ENCODE data around the gene CENPB. TPM values are rescaled to one million over a fixed set of nuclear protein-coding genes. Genes with fewer than 3 reads are reported as not detected.

The CENPB gene
- total RNA-seq, 5 donors from 2014 or later (not counting 1 experiment from before 2014, with no cell fraction given), result 37.0 to 79.0 (median 60.8) TPM

DNA sequence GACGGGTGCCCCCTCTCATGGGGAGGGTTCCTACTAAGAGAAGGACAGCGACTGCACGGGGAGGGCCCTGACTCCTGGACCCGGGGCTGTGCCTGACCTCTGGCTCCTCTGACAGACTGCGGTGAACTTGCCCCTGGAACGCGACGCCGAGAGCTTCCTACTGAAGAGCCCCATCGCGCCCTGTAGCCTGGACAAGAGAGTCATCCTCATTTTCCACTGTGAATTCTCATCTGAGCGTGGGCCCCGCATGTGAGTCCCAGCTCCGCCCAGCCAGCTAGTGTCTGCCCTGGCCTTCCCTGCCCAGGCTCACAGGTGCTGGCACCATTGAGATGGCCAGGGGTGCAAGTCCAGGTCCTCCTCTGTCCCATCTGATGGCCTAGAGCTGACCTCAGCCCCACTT, 16.7 kb upstream of the CENPB start:
- Mint-ChIP-seq H3K36me3 (peaks cover 73% of the 10 kb centered on the region), H3K4me1 (peaks cover 77 to 92% (median 80%) of the 10 kb centered on the region in 3 donors), H3K27ac (peak overlapping the region; percentile 99 to 100), H3K9me3 (no peaks in the 10 kb centered on the region), H3K27me3 (no peaks in the 10 kb centered on the region), H3K4me3 (peak overlapping the region in 1 of 3 donors; percentile 62)
- POLR2A ChIA-PET, result no interaction called here
- 95% methylated on average over 14 of the region's 14 CpGs for WGBS (ENCODE audit: insufficient coverage)
- no peaks in the 10 kb centered on the region for H3K9me3 ChIP-seq
- DNase-seq, result no peak
- H3K27ac ChIP-seq (ENCODE audit: low read length), result peak overlapping the region; percentile 78
- no peaks in the 10 kb centered on the region for H3K27me3 ChIP-seq (replicated peaks in 1 of 2; ENCODE audit: control insufficient read depth in 2 of 2, extremely low read depth in 1 of 2, insufficient read depth in 2 of 2, low read length in 1 of 2)
- peaks cover 33 to 77% of the 10 kb centered on the region in 2 donors for H3K36me3 ChIP-seq (ENCODE audit: control insufficient read depth in 2 of 2, extremely low read depth in 1 of 2, insufficient read depth in 1 of 2, low read length in 1 of 2)
- no peak for ATAC-seq (replicated peaks in 1 of 4)
- CTCF ChIA-PET, result no interaction called here
- no peak overlapping the region for H3K4me3 ChIP-seq (ENCODE audit: control insufficient read depth in 1 of 2, extremely low read depth in 1 of 2, low read length in 1 of 2)
- H3K4me1 ChIP-seq (ENCODE audit: control insufficient read depth in 1 of 2, extremely low read depth in 1 of 2, insufficient read depth in 2 of 2, low read length in 2 of 2), result peaks cover 34 to 95% of the 10 kb centered on the region in 2 experiments

DNA sequence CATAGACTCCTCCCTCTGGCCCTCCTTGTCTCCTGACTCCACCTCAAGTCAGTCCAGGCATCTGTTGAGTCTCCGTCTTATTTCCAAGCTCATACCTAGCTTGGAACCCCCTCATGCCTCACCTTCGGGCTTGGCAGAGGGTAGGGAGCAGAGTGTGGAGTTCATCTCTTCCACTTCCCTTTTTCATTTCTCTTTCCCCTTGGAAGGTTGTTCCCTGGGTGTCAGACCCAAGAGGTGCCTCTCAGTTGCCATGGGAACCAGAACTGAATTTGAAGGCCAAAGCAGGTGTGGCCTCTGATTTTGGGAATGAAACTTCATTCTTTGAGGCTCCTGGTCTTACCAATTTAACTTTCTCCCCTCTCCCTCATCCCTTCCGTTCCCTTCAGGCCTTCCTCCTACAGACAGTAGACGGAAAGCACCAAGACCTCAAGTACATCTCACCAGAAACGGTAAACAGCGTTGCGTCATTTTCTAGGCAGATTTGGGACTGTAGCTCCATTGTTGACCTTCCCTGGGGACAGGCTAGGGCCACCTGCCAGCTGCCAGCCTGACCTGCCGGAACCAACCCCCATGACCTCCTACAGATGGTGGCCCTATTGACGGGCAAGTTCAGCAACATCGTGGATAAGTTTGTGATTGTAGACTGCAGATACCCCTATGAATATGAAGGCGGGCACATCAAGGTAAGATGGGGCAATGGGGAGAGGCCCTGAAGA, 16.1 kb upstream of the CENPB start:
- WGBS (ENCODE audit: insufficient coverage), result 98% methylated on average over 6 of the region's 11 CpGs
- H3K36me3 ChIP-seq (ENCODE audit: control insufficient read depth in 2 of 2, extremely low read depth in 1 of 2, insufficient read depth in 1 of 2, low read length in 1 of 2), result peaks cover 36 to 79% of the 10 kb centered on the region in 2 donors
- peak overlapping the region; percentile 78 for H3K27ac ChIP-seq (ENCODE audit: low read length)
- DNase-seq (no peak), ATAC-seq (replicated peaks in 1 of 4) (no peak)
- no peaks in the 10 kb centered on the region for H3K9me3 Mint-ChIP-seq
- peak overlapping the region; percentile 99 to 100 for H3K27ac Mint-ChIP-seq
- H3K4me3 Mint-ChIP-seq, result peak overlapping the region in 1 of 3 donors; percentile 62
- H3K4me1 Mint-ChIP-seq, result peaks cover 77 to 92% (median 80%) of the 10 kb centered on the region in 3 donors
- no peaks in the 10 kb centered on the region for H3K9me3 ChIP-seq
- ChIA-PET POLR2A (no interaction called here), CTCF (interaction anchor here in 1 of 2 donors (0.6 kb wide), 1 partner anchor 1175 kb away, joined by 3 read pairs; no protein-coding TSS in a partner anchor)
- H3K27me3 ChIP-seq (replicated peaks in 1 of 2; ENCODE audit: control insufficient read depth in 2 of 2, extremely low read depth in 1 of 2, insufficient read depth in 2 of 2, low read length in 1 of 2), result no peaks in the 10 kb centered on the region
- H3K27me3 Mint-ChIP-seq, result no peaks in the 10 kb centered on the region
- peaks cover 79% of the 10 kb centered on the region for H3K36me3 Mint-ChIP-seq
- H3K4me3 ChIP-seq (ENCODE audit: control insufficient read depth in 1 of 2, extremely low read depth in 1 of 2, low read length in 1 of 2), result no peak overlapping the region
- H3K4me1 ChIP-seq (ENCODE audit: control insufficient read depth in 1 of 2, extremely low read depth in 1 of 2, insufficient read depth in 2 of 2, low read length in 2 of 2), result peaks cover 33 to 95% of the 10 kb centered on the region in 2 experiments

DNA sequence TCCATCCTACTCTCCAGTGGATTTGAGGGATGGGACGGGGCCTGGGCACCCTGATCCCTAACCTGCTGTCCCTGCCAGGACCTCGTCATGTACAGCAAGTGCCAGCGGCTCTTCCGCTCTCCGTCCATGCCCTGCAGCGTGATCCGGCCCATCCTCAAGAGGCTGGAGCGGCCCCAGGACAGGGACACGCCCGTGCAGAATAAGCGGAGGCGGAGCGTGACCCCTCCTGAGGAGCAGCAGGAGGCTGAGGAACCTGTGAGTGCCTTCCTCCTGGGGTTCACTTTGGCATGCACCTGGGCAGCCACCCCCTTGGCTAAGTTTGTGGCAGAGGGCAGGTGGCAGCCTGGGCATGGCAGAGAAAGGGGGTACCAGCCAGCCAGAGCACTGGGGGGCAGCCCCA, 15.3 kb upstream of the CENPB start:
- Histone ChIP-seq H3K4me3 (ENCODE audit: control insufficient read depth in 1 of 2, extremely low read depth in 1 of 2, low read length in 1 of 2) (no peak overlapping the region), H3K9me3 (no peaks in the 10 kb centered on the region), H3K27ac (ENCODE audit: low read length) (peak overlapping the region; percentile 78), H3K36me3 (ENCODE audit: control insufficient read depth in 2 of 2, extremely low read depth in 1 of 2, insufficient read depth in 1 of 2, low read length in 1 of 2) (peaks cover 36 to 79% of the 10 kb centered on the region in 2 donors), H3K4me1 (ENCODE audit: control insufficient read depth in 1 of 2, extremely low read depth in 1 of 2, insufficient read depth in 2 of 2, low read length in 2 of 2) (peaks cover 31 to 95% of the 10 kb centered on the region in 2 experiments), H3K27me3 (replicated peaks in 1 of 2; ENCODE audit: control insufficient read depth in 2 of 2, extremely low read depth in 1 of 2, insufficient read depth in 2 of 2, low read length in 1 of 2) (no peaks in the 10 kb centered on the region)
- H3K9me3 Mint-ChIP-seq, result no peaks in the 10 kb centered on the region
- ChIA-PET CTCF (interaction anchor here in 1 of 2 donors (0.6 kb wide), 2 partner anchors 10 to 1176 kb away, joined by 3 read pairs; no protein-coding TSS in a partner anchor), POLR2A (no interaction called here)
- peaks cover 74 to 88% (median 78%) of the 10 kb centered on the region in 3 donors for H3K4me1 Mint-ChIP-seq
- H3K4me3 Mint-ChIP-seq, result peak overlapping the region in 1 of 3 donors; percentile 62
- ATAC-seq (replicated peaks in 1 of 4), result no peak
- peak overlapping the region; percentile 99 to 100 for H3K27ac Mint-ChIP-seq
- 96% methylated on average over 13 of the region's 13 CpGs for WGBS (ENCODE audit: insufficient coverage)
- no peak for DNase-seq
- H3K36me3 Mint-ChIP-seq, result peaks cover 82% of the 10 kb centered on the region
- H3K27me3 Mint-ChIP-seq, result no peaks in the 10 kb centered on the region

DNA sequence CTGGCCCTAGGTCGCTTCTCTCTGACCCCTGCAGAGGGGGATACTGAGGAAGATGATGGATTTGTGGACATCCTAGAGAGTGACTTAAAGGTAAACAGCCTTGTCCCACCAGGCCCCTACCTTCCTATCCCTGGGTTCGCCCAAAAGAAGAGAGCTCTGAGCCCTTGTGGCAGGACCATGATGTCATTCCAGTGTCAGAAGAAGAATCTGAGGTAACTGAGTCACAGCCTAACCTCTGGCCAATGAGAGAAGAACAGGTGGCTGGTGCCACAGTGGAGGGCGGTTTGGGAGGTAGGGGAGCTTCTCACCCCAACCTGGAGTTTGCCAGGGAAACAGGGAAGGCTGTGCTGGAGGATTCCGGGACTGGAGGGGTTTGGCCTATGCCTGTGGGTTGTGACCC, 14.8 kb upstream of the CENPB start:
- DNase-seq (no peak), ATAC-seq (replicated peaks in 1 of 4) (no peak)
- POLR2A ChIA-PET, result no interaction called here
- Mint-ChIP-seq H3K27ac (peak overlapping the region; percentile 99 to 100), H3K4me1 (peaks cover 70 to 85% (median 77%) of the 10 kb centered on the region in 3 donors), H3K27me3 (no peaks in the 10 kb centered on the region), H3K9me3 (no peaks in the 10 kb centered on the region), H3K4me3 (no peak overlapping the region), H3K36me3 (peaks cover 83% of the 10 kb centered on the region)
- peaks cover 36 to 78% of the 10 kb centered on the region in 2 donors for H3K36me3 ChIP-seq (ENCODE audit: control insufficient read depth in 2 of 2, extremely low read depth in 1 of 2, insufficient read depth in 1 of 2, low read length in 1 of 2)
- H3K4me1 ChIP-seq (ENCODE audit: control insufficient read depth in 1 of 2, extremely low read depth in 1 of 2, insufficient read depth in 2 of 2, low read length in 2 of 2), result peaks cover 31 to 93% of the 10 kb centered on the region in 2 experiments
- H3K9me3 ChIP-seq, result no peaks in the 10 kb centered on the region
- CTCF ChIA-PET, result interaction anchor here in 1 of 2 donors (0.6 kb wide), 1 partner anchor 9 kb away, joined by 3 read pairs; no protein-coding TSS in a partner anchor
- H3K4me3 ChIP-seq (ENCODE audit: control insufficient read depth in 1 of 2, extremely low read depth in 1 of 2, low read length in 1 of 2), result no peak overlapping the region
- peak overlapping the region; percentile 78 for H3K27ac ChIP-seq (ENCODE audit: low read length)
- H3K27me3 ChIP-seq (replicated peaks in 1 of 2; ENCODE audit: control insufficient read depth in 2 of 2, extremely low read depth in 1 of 2, insufficient read depth in 2 of 2, low read length in 1 of 2), result no peaks in the 10 kb centered on the region
- WGBS (ENCODE audit: insufficient coverage), result 100% methylated on average over 2 of the region's 4 CpGs

DNA sequence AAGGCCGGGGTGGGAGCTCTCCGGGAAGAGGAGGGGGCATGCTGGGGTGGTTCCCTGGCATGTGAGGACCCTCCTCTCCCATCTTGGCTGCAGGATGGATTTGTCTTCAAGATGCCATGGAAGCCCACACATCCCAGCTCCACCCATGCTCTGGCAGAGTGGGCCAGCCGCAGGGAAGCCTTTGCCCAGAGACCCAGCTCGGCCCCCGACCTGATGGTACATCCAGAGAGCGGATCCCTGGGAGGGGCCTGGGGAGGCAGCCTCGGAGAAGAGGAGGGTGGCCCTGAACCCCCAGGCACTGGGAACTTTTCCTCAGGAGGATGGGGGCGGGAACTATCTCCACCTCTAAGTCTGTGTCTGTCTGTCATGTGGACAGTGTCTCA, 14.3 kb upstream of the CENPB start:
- Mint-ChIP-seq H3K27ac (peak overlapping the region; percentile 99 to 100), H3K4me3 (peak overlapping the region in 1 of 3 donors; percentile 99), H3K36me3 (peaks cover 79% of the 10 kb centered on the region), H3K9me3 (no peaks in the 10 kb centered on the region), H3K27me3 (no peaks in the 10 kb centered on the region), H3K4me1 (peaks cover 68 to 83% (median 77%) of the 10 kb centered on the region in 3 donors)
- ChIA-PET POLR2A (no interaction called here), CTCF (interaction anchor here in 1 of 2 donors (0.5 kb wide), 1 partner anchor 16 kb away, joined by 4 read pairs; no protein-coding TSS in a partner anchor)
- DNase-seq (no peak), ATAC-seq (replicated peaks in 1 of 4) (no peak)
- Histone ChIP-seq H3K9me3 (no peaks in the 10 kb centered on the region), H3K4me1 (ENCODE audit: control insufficient read depth in 1 of 2, extremely low read depth in 1 of 2, insufficient read depth in 2 of 2, low read length in 2 of 2) (peaks cover 31 to 89% of the 10 kb centered on the region in 2 experiments), H3K36me3 (ENCODE audit: control insufficient read depth in 2 of 2, extremely low read depth in 1 of 2, insufficient read depth in 1 of 2, low read length in 1 of 2) (peaks cover 36 to 73% of the 10 kb centered on the region in 2 donors), H3K27me3 (replicated peaks in 1 of 2; ENCODE audit: control insufficient read depth in 2 of 2, extremely low read depth in 1 of 2, insufficient read depth in 2 of 2, low read length in 1 of 2) (no peaks in the 10 kb centered on the region), H3K27ac (ENCODE audit: low read length) (peak overlapping the region; percentile 78), H3K4me3 (ENCODE audit: control insufficient read depth in 1 of 2, extremely low read depth in 1 of 2, low read length in 1 of 2) (no peak overlapping the region)
- WGBS (ENCODE audit: insufficient coverage), result 95% methylated on average over 8 of the region's 8 CpGs

DNA sequence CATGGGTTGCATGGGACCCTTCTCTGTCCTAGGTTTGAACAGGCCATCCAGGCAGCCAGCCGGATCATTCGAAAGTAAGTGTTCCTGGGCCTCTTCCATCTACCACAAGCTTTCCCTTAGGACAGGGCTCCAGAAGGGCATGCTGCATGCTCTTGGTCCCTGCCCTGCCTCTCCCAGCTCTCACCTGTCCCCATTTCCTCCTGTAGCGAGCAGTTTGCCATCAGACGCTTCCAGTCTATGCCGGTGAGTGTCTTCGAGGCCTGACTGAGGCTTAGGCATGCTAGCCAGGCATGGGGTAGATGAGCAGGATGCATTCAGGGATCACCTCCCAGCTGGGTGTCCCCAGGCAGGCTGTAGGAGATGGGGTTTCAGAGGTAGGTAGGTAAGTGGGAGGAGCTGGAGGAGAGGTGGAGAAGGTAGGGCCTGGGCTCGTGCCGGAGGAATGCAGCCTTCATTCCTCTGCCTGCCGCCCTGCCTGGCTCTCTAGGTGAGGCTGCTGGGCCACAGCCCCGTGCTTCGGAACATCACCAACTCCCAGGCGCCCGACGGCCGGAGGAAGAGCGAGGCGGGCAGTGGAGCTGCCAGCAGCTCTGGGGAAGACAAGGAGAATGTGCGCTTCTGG, 13.8 kb upstream of the CENPB start:
- Mint-ChIP-seq H3K4me1 (peaks cover 68 to 81% (median 74%) of the 10 kb centered on the region in 3 donors), H3K4me3 (peak overlapping the region; percentile 99 to 100 (median 100)), H3K9me3 (no peaks in the 10 kb centered on the region), H3K27me3 (no peaks in the 10 kb centered on the region), H3K36me3 (peaks cover 74% of the 10 kb centered on the region), H3K27ac (peak overlapping the region; percentile 99 to 100)
- CTCF ChIA-PET, result interaction anchor here in 1 of 2 donors (0.5 kb wide), 1 partner anchor 16 kb away, joined by 4 read pairs; no protein-coding TSS in a partner anchor
- DNase-seq, result no peak
- peak overlapping the region; percentile 78 for H3K27ac ChIP-seq (ENCODE audit: low read length)
- 99% methylated on average over 14 of the region's 18 CpGs for WGBS (ENCODE audit: insufficient coverage)
- H3K27me3 ChIP-seq (replicated peaks in 1 of 2; ENCODE audit: control insufficient read depth in 2 of 2, extremely low read depth in 1 of 2, insufficient read depth in 2 of 2, low read length in 1 of 2), result no peaks in the 10 kb centered on the region
- no peak overlapping the region for H3K4me3 ChIP-seq (ENCODE audit: control insufficient read depth in 1 of 2, extremely low read depth in 1 of 2, low read length in 1 of 2)
- no peaks in the 10 kb centered on the region for H3K9me3 ChIP-seq
- POLR2A ChIA-PET, result interaction anchor here in 1 of 2 donors (0.6 kb wide), 1 partner anchor 1256 kb away, joined by 10 read pairs; no protein-coding TSS in a partner anchor
- no peak for ATAC-seq (replicated peaks in 1 of 4)
- peaks cover 31 to 93% of the 10 kb centered on the region in 2 experiments for H3K4me1 ChIP-seq (ENCODE audit: control insufficient read depth in 1 of 2, extremely low read depth in 1 of 2, insufficient read depth in 2 of 2, low read length in 2 of 2)
- H3K36me3 ChIP-seq (ENCODE audit: control insufficient read depth in 2 of 2, extremely low read depth in 1 of 2, insufficient read depth in 1 of 2, low read length in 1 of 2), result peaks cover 35 to 68% of the 10 kb centered on the region in 2 donors
